Measurements from ENCODE around the gene PHACTR3.

PHACTR3 gene

DNA sequence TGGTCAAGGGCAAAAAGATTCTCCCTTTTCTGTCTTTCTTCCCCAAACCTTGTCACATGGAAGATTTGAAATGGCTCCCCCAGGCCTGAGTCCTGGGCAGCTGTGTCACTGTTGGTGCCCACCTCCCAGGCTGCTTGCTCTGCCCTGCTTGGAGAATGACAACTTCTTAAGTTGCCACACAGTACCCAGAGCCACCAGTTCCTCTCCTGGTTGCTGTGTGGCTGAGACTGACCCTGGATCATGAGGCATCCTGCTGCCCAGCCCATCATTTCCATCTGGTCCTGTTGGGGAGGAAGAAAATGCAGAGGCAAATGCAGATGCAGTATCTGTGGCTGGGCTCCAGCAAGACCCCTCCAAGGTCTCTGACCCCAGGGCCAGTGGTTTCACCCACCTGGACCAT lies 113.7 kb downstream of the PHACTR3 start:
- Mint-ChIP-seq H3K27ac (no peak overlapping the region), H3K36me3 (no peaks in the 10 kb centered on the region), H3K9me3 (peaks cover 6% of the 10 kb centered on the region), H3K27me3 (no peaks in the 10 kb centered on the region), H3K4me1 (peaks cover 7% of the 10 kb centered on the region), H3K4me3 (no peak overlapping the region)
- no peak for ATAC-seq

DNA sequence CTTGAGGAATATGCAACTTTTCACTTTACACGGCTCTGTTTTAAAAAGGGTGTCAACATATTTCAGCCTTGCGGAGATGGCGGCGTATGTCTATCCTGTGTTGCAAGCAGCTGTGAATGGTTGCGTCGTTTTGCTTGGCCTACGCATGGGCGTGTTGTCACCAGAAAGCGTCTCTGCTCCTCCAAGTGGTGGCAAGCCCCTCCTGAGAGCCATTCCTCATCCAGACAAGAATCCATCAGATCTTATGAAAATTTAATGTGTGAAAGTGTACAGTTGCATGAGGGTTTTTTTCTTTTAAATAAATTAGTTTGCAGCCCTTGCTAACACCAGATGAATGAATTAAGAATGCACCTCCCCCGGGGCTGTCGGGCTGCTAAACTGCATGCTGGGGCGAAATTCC lies 114.4 kb downstream of the PHACTR3 start:
- ATAC-seq = no peak

DNA sequence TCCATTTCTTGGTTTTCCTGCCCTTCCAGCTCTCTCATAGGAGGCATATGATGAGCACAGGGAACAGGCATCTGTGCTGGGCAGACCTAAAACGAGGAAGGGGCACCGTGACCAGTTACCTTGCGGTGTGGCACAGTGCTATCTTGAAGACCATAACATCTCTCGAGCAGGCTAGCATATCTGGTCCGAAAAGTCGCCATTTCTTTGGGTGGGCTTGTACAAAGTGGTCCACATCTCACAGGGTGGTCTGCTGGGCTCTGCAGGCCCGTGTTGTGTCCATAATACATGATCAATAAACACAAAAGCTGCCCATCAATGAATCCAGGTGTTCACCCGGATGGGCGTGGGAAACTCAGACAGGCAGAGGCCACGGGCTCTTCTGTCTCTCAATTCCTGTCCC lies 115.7 kb downstream of the PHACTR3 start:
- no peaks in the 10 kb centered on the region for H3K36me3 Mint-ChIP-seq
- H3K27ac Mint-ChIP-seq = no peak overlapping the region
- no peak overlapping the region for H3K4me3 Mint-ChIP-seq
- H3K27me3 Mint-ChIP-seq = no peaks in the 10 kb centered on the region
- no peak for ATAC-seq
- peaks cover 9% of the 10 kb centered on the region for H3K4me1 Mint-ChIP-seq
- H3K9me3 Mint-ChIP-seq = no peaks in the 10 kb centered on the region

More for the DNA sequence above, 114.4 kb downstream of the PHACTR3 start:
- no peak overlapping the region for H3K27ac Mint-ChIP-seq
- no peak overlapping the region for H3K4me3 Mint-ChIP-seq
- H3K36me3 Mint-ChIP-seq = no peaks in the 10 kb centered on the region
- H3K9me3 Mint-ChIP-seq = no peaks in the 10 kb centered on the region
- no peaks in the 10 kb centered on the region for H3K27me3 Mint-ChIP-seq
- H3K4me1 Mint-ChIP-seq = peaks cover 9% of the 10 kb centered on the region

DNA sequence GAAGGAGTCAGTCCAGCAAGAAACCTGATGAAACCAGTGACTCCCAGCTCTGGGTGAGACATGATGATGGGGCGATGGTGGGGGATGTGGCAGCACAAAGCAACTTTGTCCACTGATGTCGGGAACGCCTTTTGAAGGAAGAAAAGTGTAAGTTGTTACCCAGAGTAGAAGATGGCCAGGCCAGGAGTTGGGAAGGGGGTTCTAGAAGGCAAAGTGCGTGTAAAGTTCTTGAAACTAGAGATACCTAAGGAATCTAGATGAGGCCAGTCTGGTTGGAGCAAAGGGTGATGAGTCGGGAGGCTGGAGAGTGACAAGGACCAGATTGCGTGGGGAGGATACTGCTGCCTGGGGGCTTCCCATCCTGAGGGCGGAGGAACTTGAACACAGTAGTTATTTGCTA lies 117.0 kb downstream of the PHACTR3 start:
- ATAC-seq = no peak
- no peaks in the 10 kb centered on the region for H3K9me3 Mint-ChIP-seq
- no peak overlapping the region for H3K4me3 Mint-ChIP-seq
- H3K27ac Mint-ChIP-seq = no peak overlapping the region
- H3K36me3 Mint-ChIP-seq = no peaks in the 10 kb centered on the region
- H3K4me1 Mint-ChIP-seq = peaks cover 9% of the 10 kb centered on the region
- H3K27me3 Mint-ChIP-seq = no peaks in the 10 kb centered on the region

DNA sequence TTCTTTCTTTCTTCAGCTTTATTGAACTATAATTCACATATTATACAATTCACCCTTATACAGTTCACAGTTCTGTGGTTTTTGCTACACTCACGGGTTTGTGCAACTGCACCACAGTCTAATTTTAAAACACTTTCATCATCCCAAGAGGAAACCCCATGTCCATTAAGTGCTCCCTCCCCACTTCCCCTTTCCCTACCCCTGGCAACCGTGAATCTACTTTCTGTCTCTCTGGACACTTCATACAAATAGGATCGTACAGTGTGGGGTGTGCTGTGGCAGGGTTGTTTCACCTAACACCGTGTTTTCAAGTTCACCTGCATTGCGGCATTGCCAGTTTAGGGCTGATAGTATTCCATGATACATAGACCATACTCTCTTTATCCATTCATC lies 118.8 kb downstream of the PHACTR3 start:
- ATAC-seq = no peak
- H3K36me3 Mint-ChIP-seq = no peaks in the 10 kb centered on the region
- no peak overlapping the region for H3K4me3 Mint-ChIP-seq
- no peaks in the 10 kb centered on the region for H3K9me3 Mint-ChIP-seq
- peaks cover 9% of the 10 kb centered on the region for H3K4me1 Mint-ChIP-seq
- no peaks in the 10 kb centered on the region for H3K27me3 Mint-ChIP-seq
- H3K27ac Mint-ChIP-seq = no peak overlapping the region

DNA sequence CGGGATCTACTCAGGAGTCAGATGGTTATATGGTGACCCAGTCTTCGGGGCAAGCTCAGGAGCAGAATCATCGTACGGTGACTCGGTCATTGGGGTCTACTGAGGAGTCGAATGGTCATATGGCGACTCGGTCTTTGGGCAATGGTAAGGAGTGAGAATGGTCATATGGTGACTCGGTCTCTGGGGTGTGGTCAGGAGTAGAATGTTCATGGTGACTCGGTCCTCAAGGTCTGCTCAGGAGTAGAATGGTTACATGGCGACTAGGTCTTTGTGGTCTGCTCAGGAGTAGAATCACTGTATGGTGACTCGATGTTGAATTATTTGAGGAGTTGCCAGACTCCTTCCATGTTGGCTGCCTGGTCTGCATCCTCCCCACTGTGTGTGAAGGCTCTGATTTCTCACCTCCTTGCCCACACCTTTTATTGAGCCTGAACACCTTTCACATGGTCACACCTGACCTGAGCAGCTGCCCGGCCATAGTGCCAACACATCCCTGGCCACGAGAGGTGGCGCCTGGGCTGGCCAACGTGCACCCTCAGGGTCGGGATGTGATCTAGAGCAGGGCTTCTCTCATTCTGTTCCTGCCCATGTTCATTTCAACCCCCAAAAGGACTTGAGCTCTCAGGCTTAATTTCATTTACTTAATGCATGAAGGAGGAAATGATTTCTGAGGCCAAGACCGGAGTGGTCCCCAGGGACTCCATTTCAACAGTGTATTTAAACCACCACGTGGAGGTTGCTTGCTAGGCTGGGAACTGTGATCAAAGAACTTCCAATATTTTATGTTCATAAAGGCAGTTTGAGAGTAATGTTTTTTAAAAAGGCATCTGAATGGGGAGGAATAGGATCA lies 119.5 kb downstream of the PHACTR3 start:
- Mint-ChIP-seq H3K4me3 (no peak overlapping the region), H3K4me1 (peaks cover 9% of the 10 kb centered on the region), H3K27me3 (peaks cover under 1% of the 10 kb centered on the region), H3K27ac (no peak overlapping the region), H3K36me3 (no peaks in the 10 kb centered on the region), H3K9me3 (no peaks in the 10 kb centered on the region)
- ATAC-seq = no peak

DNA sequence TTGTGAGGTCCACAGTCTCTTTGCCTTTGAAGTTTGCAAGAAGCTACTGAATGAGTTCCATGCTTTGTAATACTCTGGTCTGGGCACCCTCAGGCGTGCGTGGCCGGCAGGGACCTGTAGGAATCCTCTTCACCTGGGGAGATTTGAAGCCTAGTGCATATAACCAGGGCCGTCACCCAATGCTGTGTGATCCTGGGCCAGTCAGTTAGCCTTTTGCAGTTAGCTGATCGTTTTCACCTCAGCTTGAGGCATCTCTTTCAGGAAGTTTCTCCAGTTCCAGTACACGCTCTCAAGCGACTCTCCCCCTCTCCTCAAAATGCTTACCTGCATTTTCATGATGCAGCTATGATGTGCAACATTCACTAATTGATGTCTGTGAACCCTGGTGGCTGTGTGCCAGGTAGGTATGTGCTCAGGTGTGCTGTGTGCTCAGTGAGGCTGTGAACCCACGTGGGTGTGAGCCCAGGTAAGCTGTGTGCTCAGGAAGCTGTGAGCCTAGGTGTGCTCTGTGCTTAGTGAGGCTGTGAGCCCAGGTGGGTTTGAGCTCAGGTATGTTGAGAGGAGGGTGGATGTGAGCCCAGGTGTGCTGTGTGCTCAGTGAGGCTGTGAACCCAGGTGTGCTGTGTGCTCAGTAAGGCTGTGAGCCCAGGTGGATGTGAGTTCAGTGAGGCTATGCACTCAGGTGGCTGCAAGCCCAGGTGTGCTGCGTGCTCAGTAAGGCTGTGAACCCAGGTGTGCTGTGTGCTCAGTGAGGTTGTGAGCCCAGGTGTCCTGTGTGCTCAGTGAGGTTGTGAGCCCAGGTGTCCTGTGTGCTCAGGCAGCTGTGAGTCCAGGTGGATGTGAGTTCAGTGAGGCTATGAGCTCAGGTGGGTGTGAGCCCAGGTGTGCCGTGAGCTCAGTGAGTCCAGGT lies 120.4 kb downstream of the PHACTR3 start:
- no peak overlapping the region for H3K27ac Mint-ChIP-seq
- no peaks in the 10 kb centered on the region for H3K9me3 Mint-ChIP-seq
- peak; percentile 28 for ATAC-seq
- H3K36me3 Mint-ChIP-seq = no peaks in the 10 kb centered on the region
- H3K4me1 Mint-ChIP-seq = peaks cover 9% of the 10 kb centered on the region
- no peak overlapping the region for H3K4me3 Mint-ChIP-seq
- peaks cover 7% of the 10 kb centered on the region for H3K27me3 Mint-ChIP-seq

DNA sequence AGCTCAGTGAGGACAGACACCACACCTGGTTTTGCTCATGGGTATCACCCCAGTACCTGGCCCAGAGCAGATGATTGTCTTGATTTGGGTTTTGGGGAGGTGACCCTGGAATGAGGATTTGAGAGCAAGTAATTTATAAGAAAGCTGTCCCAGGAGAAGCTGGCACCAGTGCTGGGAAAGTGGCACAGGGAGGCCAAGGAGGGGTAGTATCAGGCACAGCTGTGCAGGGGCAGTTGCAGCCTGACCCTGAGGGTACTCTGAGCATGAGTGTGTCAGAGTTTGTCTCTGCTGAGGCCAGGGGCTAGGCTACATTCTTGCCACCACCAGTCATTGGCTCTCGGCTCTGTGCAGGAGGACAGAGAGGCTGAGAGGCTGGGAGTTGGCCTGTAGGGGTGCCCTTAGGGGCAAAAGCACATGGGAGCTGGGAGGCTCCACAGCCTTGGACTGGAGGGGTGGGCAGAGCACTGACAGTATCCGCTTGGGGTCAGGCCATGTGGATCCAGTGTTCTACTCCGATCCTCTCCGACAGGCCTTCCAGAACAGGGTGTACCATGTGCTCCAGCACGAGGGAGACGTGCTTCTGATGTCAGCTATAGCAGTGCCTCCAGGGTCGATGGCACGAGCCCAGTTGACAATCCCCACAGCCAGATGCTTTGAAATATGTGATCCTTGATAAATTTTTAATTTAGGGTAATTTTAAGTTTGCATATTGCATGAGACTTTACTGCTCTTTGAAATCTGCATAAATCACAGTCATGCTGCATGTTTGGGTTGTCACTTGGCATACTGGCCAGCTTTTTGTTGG lies 121.3 kb downstream of the PHACTR3 start:
- peak; percentile 18 for ATAC-seq
- Mint-ChIP-seq H3K4me1 (peaks cover 9% of the 10 kb centered on the region), H3K27ac (no peak overlapping the region), H3K27me3 (peaks cover 7% of the 10 kb centered on the region), H3K9me3 (no peaks in the 10 kb centered on the region), H3K4me3 (no peak overlapping the region), H3K36me3 (no peaks in the 10 kb centered on the region)

DNA sequence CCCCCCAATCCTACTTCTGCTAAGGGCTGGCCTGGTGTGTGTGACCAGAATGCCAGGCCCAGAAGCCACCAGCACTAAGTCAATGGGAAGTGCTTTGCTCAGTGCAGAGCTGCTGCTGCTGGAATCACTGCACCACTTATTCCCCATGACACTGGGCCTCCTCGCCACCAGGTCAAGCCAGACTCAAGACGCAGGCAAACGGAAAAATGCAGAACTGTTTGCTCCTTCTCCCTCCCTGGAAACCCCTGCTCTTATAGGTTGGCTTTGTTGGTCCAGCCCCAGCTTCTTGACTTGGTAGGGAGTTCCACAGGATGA lies 121.9 kb downstream of the PHACTR3 start:
- Mint-ChIP-seq H3K36me3 (no peaks in the 10 kb centered on the region), H3K27me3 (peaks cover 7% of the 10 kb centered on the region), H3K9me3 (no peaks in the 10 kb centered on the region), H3K4me1 (peaks cover 9% of the 10 kb centered on the region), H3K27ac (no peak overlapping the region), H3K4me3 (no peak overlapping the region)
- ATAC-seq = no peak

DNA sequence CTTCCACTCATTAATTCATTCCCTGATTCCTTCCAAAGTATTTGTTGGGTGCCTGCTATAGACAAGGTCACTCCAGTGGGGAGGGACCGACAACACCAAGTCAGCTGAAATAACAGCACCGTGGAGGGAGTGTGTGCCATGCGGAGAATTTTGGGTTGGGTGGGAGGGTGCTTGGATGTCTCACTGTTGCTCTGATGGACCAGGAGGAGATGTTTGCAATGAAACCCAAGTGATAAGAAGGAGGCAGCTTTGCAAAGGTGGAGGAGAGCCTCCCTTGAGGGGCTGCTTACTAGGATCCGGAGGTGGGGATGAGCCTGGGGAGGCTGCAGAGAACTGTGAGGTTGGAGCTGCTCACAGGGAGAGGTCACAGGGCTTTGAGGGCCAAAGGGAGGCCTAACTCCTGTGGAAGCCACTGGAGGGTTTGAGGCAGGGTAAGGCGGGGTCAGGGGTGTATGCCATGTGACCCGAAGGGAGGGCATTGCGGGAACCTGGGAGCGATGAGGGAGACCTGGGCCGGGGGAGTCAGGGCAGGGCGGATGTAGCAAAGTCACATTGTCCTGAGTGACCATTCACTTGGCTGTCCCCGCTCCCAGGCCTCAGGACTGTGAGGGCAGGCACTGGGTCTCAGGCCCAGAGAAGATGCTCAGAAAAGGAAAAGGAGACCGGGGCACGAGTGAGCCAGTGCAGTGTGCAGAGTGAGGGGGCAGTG lies 124.5 kb downstream of the PHACTR3 start:
- peaks cover 7% of the 10 kb centered on the region for H3K27me3 Mint-ChIP-seq
- H3K4me3 Mint-ChIP-seq = no peak overlapping the region
- H3K27ac Mint-ChIP-seq = no peak overlapping the region
- H3K9me3 Mint-ChIP-seq = no peaks in the 10 kb centered on the region
- ATAC-seq = no peak
- H3K4me1 Mint-ChIP-seq = no peaks in the 10 kb centered on the region
- no peaks in the 10 kb centered on the region for H3K36me3 Mint-ChIP-seq

DNA sequence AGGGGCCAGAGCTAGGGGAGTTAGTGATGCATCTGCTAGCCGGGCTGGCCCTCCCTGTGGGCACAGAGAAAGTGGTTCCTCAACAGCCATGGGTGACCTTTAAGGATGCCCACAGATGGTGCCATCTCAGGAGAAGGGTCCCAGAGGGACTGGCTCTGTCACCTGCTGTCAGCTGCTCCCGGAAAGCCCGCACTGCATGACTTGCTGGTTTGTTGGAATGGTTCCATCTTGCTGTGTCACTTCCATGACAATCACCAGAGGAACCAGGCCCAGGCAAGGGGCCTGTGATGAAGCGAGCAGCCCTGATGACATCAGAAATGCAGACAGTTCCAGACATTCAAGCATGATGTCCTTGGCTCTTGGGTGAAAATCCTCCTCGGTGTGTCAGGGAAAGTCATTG lies 125.2 kb downstream of the PHACTR3 start:
- H3K4me1 Mint-ChIP-seq = no peaks in the 10 kb centered on the region
- no peaks in the 10 kb centered on the region for H3K9me3 Mint-ChIP-seq
- no peak for ATAC-seq
- H3K36me3 Mint-ChIP-seq = no peaks in the 10 kb centered on the region
- H3K4me3 Mint-ChIP-seq = no peak overlapping the region
- H3K27me3 Mint-ChIP-seq = peaks cover 7% of the 10 kb centered on the region
- no peak overlapping the region for H3K27ac Mint-ChIP-seq

DNA sequence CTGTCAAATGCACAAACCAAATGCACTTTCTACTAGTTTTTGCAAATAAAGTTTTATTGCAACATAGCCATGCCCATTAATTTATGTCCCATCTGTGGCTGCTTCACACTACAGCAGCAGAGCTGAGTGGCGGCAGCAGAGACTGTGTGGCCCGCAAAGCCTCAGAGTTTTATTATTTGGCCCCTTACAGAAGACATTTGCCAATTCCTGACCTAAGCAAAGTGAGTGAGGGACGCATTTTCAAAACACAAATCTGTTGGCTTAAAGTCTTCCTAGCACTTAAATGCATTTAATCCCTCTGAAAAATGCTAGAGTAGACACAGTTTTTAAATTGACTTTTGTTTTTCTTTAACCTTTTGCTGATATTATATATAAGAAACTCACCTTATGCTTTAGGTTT lies 126.4 kb downstream of the PHACTR3 start:
- Mint-ChIP-seq H3K27ac (no peak overlapping the region), H3K4me1 (no peaks in the 10 kb centered on the region), H3K4me3 (no peak overlapping the region), H3K27me3 (peaks cover 7% of the 10 kb centered on the region), H3K36me3 (no peaks in the 10 kb centered on the region), H3K9me3 (no peaks in the 10 kb centered on the region)
- no peak for ATAC-seq

DNA sequence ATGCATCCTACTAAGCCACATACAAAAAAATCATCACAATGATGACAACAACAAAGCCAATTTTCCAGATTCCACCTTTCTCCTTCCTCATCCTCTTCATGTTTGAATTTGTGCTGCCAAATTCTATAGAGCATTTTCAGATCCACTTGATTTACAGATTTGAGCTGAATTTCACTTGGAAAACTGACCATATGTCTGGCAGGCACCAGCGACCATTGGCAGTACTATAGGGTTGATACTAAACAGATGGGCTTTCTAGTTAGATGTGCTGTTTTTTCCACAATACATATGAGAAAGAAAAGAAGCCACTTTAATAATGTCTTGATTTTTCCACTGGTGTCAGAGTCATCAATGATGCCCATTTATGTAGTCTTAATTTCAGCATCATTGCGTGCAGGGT lies 127.0 kb downstream of the PHACTR3 start:
- H3K36me3 Mint-ChIP-seq = no peaks in the 10 kb centered on the region
- peaks cover 7% of the 10 kb centered on the region for H3K27me3 Mint-ChIP-seq

DNA sequence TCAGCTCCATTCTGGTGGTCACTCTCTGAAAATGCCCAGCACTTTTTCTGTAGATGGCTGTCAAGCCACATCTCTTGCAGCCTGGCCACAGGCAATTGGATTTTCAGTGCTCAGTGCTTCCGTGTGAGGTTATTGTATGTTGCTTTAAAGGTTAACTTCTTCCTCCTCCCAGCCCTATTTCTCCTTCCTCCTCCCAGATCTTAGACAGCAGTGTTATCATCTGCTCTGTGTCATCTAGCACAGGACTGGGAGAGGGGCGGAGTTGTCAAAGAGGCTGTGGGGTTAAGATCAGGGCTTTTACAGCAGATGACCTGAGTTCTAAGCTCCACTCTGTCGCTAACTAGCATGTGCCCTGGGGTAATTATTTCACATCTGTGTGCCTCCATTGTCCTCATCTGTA lies 129.0 kb downstream of the PHACTR3 start:
- Mint-ChIP-seq H3K4me3 (no peak overlapping the region), H3K4me1 (no peaks in the 10 kb centered on the region), H3K27me3 (peaks cover 7% of the 10 kb centered on the region), H3K27ac (no peak overlapping the region), H3K36me3 (no peaks in the 10 kb centered on the region), H3K9me3 (no peaks in the 10 kb centered on the region)
- ATAC-seq = no peak

More for the DNA sequence above, 127.0 kb downstream of the PHACTR3 start:
- Mint-ChIP-seq H3K27ac (no peak overlapping the region), H3K9me3 (no peaks in the 10 kb centered on the region), H3K4me3 (no peak overlapping the region), H3K4me1 (no peaks in the 10 kb centered on the region)
- ATAC-seq = no peak

DNA sequence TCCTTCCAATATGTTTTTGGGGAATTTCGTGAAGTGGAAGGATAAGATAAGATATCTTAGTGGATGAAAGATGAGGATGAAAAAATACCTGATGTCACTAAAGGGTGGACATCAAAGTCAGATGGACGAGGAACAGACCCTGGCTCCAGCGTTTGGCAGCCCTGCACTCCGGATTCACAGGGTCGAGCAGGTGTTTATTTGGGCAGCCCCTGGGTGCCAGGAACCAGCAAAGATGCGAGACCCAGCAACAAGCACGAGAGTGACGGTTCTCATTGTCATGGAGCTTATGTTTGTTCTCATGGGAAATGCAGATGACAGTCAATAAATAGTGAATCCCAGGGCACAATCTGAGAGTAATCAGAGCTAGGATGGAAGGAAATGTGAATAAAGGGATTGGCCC lies 131.1 kb downstream of the PHACTR3 start:
- Mint-ChIP-seq H3K4me1 (no peaks in the 10 kb centered on the region), H3K9me3 (peaks cover 6% of the 10 kb centered on the region), H3K36me3 (no peaks in the 10 kb centered on the region), H3K27me3 (no peaks in the 10 kb centered on the region), H3K27ac (no peak overlapping the region), H3K4me3 (no peak overlapping the region)
- ATAC-seq = no peak
